Tibial nerve (tissue), 4 donors: ENCODE measurements around the gene C16orf82. TPM values are rescaled to one million over a fixed set of nuclear protein-coding genes. Genes with fewer than 3 reads are reported as not detected.

Source experiments
- DNase-seq, 2 donors: peaks; one replicate each; pipeline ENCODE4 v3.0.0-alpha.2; 2019; ENCODE audit warnings: low spot score in 2 of 2
- H3K27ac ChIP-seq, 4 donors: fragments of 200-600 bp; sonication (generic) in 3 of 4; one replicate each; pipeline ENCODE4 v1.5.1; 2017 to 2019; ENCODE audit warnings: mild to moderate bottlenecking in 1 of 4
- H3K27me3 ChIP-seq, 2 donors: fragments of 200-600 bp; sonication (generic) in 1 of 2; one replicate each; pipeline versions ENCODE4 v1.5.1 to v1.6.0; 2017 to 2019
- H3K36me3 ChIP-seq, 3 donors: fragments of 200-600 bp; sonication (generic); one replicate each; pipeline ENCODE4 v1.5.1; 2018 to 2019
- H3K4me1 ChIP-seq, 4 donors: fragments of 200-600 bp; sonication (generic) in 3 of 4; one replicate each; pipeline ENCODE4 v1.5.1; 2017 to 2019
- H3K4me3 ChIP-seq, 4 donors: fragments of 200-600 bp; sonication (generic) in 3 of 4; one replicate each; pipeline ENCODE4 v1.5.1; 2017 to 2019; ENCODE audit warnings: mild to moderate bottlenecking in 1 of 4, moderate library complexity in 1 of 4
- H3K9me3 ChIP-seq, 4 donors: fragments of 200-600 bp; sonication (generic) in 3 of 4; one replicate each; pipeline ENCODE4 v1.5.1; 2017 to 2019
- CTCF ChIP-seq, 5 experiments: fragments of 200-600 bp in 3 of 5; fragments of 450-650 bp in 2 of 5; sonication (generic) in 3 of 5; IDR thresholded peaks; one replicate each; pipeline ENCODE4 v1.5.1; 2016 to 2019; ENCODE audit warnings: antibody characterized with exemption in 5 of 5, mild to moderate bottlenecking in 3 of 5, moderate library complexity in 2 of 5
- EP300 ChIP-seq, 2 donors: sonication (generic); formaldehyde crosslinking; IDR thresholded peaks; one replicate each; pipeline ENCODE4 v1.6.1; 2017; ENCODE audit warnings: antibody characterized with exemption in 2 of 2, mild to moderate bottlenecking in 1 of 2
- POLR2A ChIP-seq, 2 donors: fragments of 450-650 bp; IDR thresholded peaks; one replicate each; pipeline ENCODE4 v1.6.1; 2017; ENCODE audit warnings: antibody characterized with exemption in 2 of 2, mild to moderate bottlenecking in 2 of 2, moderate library complexity in 2 of 2
- WGBS, 2 donors: methylation state at CpG; one replicate each; pipeline ENCODE4 v1.1.5; 2018; 5-methylcytosine and 5-hydroxymethylcytosine counted together
- total RNA-seq, 4 donors: library from RNA; depleted of rRNA; stranded (reverse); fragments of >200 nt; gene quantifications; one replicate each; pipeline ENCODE4 v1.1.0, GENCODE V29; 2016

The C16orf82 gene
- total RNA-seq, 4 donors from 2014 or later = not detected

- TF ChIP-seq POLR2A (IDR thresholded peaks at IDR 0.05) (no peak), CTCF (IDR thresholded peaks at IDR 0.05) (no peak), EP300 (IDR thresholded peaks at IDR 0.05) (no peak)
- WGBS, 2 donors = 39 to 42% methylated on average over 8 of the region's 8 CpGs
- Histone ChIP-seq H3K4me3 (no peak overlapping the region), H3K27me3 (no peaks in the 10 kb centered on the region), H3K4me1 (peaks cover 0 to 12% (median 5%) of the 10 kb centered on the region in 4 donors), H3K27ac (no peak overlapping the region), H3K9me3 (peaks cover 0 to 6% (median 0%) of the 10 kb centered on the region in 4 donors), H3K36me3 (no peaks in the 10 kb centered on the region)
- DNase-seq = no peak
These were observed 46.7 kb downstream of the C16orf82 start for GRCh38 chr16:27113341-27113841.

- no peaks in the 10 kb centered on the region for H3K27me3 ChIP-seq
- peaks cover 0 to 6% (median 0%) of the 10 kb centered on the region in 4 donors for H3K9me3 ChIP-seq
- H3K4me1 ChIP-seq = peaks cover 0 to 12% (median 5%) of the 10 kb centered on the region in 4 donors
- H3K27ac ChIP-seq = no peak overlapping the region
- TF ChIP-seq EP300 (IDR thresholded peaks at IDR 0.05) (no peak), CTCF (IDR thresholded peaks at IDR 0.05) (no peak), POLR2A (IDR thresholded peaks at IDR 0.05) (no peak)
- no peak overlapping the region for H3K4me3 ChIP-seq
- WGBS, 2 donors = 70 to 71% methylated on average over 2 of the region's 2 CpGs
- no peaks in the 10 kb centered on the region for H3K36me3 ChIP-seq
- no peak for DNase-seq
These were observed 47.3 kb downstream of the C16orf82 start for GRCh38 chr16:27114006-27114405.

GRCh38 chr16:27118526-27118925 is 51.8 kb downstream of the C16orf82 start:
- no peak overlapping the region for H3K27ac ChIP-seq
- DNase-seq = no peak
- H3K9me3 ChIP-seq = peaks cover 0 to 24% (median 4%) of the 10 kb centered on the region in 4 donors
- H3K36me3 ChIP-seq = no peaks in the 10 kb centered on the region
- H3K4me1 ChIP-seq = no peaks in the 10 kb centered on the region
- 64 to 66% methylated on average over 5 of the region's 5 CpGs for WGBS, 2 donors
- TF ChIP-seq POLR2A (IDR thresholded peaks at IDR 0.05) (no peak), CTCF (IDR thresholded peaks at IDR 0.05) (no peak), EP300 (IDR thresholded peaks at IDR 0.05) (no peak)
- H3K4me3 ChIP-seq = no peak overlapping the region
- H3K27me3 ChIP-seq = no peaks in the 10 kb centered on the region

Other genes with a start within 250 kb of the C16orf82 start
- 1 to 10 TPM; 2.3 to 7.6 (median 4.8) TPM for gene KDM8, start 136.6 kb downstream of the C16orf82 start, total RNA-seq
- gene NSMCE1, start 201.8 kb downstream of the C16orf82 start, total RNA-seq = 10 to 100 TPM; 27.7 to 41.4 (median 31.5) TPM
- 10 to 100 TPM; 19.2 to 43.3 (median 39.3) TPM for gene IL4R, start 247.0 kb downstream of the C16orf82 start, total RNA-seq